DMS 273 treated with DMSO at 0.1 percent for 48 hours (cell line): ENCODE results near the gene NKD1.

Source experiments
- DNase-seq: peaks from one replicate; lab custom pipeline; 2025; lab: John Stamatoyannopoulos, UW

NKD1 gene

DNA sequence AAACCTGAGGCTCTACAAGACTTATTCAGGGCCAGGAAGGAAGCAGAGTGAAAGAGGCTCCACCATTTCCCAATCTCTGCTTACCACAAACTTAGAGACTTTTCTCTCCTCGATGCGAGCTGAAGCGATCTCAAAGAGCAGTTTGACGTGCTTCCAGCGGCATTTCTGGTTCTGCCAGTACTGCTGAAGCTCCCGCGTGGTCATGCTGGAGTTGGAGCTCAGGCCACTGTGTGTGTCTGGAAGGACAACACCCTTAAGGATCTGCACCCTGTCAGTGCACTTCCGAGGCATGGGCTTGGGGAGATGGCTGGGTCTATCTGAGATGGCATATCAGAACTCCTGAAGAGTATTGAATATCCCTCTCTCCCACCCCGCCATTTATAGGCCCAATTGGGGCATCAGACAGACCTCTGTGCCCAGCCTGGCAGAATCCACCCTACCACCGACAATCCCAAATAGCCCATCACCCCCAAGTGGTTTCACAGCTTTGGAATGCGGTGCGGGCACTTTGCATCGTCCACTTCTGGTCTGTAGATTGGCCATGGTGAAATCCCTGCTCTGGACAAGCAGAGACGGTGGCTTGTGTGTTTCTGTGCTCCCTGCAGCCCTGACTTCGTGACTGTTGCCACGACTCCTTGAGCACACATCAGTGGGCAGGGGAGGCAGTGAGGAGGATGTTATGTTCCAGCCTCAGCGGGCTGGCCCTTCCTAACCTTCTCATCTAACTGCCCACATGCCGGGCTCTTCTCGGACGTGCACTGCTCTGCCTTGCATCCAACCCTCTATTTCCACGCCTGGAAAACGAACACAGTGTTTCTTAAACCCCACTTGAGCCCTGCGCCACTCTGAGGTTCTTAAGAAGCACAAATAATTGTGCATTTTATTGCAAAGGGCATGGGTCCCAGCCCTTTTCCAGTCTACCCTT, 127.8 kb downstream of the NKD1 start:
- DNase-seq = no peak

DNA sequence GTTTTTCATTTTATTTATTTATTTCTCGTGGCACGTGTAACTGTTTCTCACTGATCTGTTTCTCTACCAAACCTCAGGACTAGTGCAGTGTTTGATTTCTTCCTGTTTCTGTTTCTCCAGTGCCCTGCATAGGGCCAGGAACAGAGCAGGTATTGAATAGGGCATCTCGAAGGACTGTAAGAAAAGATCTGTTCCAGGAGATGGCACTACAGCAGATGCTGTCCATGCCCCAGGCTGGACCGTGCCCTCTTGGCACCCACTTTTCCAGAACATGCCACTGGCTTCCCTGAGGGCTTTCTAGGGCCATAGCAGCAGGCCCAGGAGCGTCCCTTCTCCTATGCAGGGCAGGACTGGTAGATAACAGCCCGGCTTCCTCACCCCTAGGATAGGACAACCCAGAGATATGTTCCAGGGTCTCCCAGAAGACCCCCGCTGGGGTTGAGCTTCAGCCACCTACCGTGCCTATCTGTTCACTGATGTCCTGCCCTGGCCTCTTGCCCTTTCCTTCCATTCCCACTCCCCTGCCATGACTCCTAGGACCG, 128.6 kb downstream of the NKD1 start:
- DNase-seq = no peak

DNA sequence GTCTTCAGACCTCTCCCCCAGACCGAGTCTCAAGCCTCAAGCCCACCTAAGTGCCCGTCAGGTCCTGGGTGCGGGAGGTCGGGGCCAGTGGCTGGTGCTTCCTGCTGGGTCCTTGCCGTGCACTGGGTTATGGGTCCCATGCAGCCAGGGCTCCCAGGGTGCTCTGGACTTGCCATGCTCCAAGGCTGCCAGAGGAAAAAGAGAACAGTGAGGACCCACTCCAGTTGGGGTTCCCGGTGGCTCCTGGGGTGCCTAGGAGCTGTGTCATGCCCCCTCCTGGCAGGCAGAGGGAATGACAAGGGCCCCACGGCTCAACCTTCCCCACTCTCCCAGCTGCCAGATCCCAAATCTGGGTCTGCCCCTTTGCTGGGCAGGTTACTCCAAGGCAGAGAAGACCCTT, 129.2 kb downstream of the NKD1 start:
- no peak for DNase-seq

DNA sequence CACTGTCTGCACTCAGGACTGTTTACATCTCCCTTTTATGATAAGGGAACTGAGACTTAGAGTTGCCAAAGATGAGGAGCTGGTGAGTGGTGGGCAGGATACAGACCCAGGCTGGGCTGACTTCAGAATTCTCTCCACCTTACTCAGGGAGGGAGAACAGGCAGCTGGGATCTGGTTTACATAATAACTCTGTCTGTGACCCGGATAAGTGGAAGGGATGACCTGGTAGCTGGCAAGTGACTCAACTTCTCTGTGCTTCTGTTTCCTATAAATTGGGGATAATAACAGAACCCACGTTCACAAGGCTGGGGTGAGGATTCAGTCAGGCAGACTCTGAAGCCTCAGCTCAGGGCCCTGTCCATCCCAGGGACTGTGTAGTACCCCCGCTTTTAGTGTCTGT, 130.3 kb downstream of the NKD1 start:
- DNase-seq = no peak

DNA sequence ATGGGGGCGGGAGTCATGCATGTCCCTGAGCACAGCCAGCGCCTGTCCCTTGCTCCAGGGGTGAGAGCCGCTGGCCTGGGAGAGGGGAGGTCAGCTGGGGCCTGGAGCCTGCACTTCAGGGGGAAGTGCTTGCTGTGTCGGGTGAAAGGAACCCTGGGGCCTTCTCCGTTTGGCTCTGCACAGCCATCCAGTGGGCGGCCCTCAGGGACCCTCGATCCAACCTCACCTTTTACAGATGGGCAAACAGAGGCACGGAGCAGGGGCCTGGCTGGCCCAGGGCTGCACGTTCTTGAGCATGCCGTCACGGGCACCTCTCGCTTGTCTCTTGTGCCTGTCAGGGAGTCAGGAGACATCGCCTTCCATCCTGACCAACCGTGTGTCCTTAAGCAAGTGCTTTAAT, 131.1 kb downstream of the NKD1 start:
- no peak for DNase-seq

DNA sequence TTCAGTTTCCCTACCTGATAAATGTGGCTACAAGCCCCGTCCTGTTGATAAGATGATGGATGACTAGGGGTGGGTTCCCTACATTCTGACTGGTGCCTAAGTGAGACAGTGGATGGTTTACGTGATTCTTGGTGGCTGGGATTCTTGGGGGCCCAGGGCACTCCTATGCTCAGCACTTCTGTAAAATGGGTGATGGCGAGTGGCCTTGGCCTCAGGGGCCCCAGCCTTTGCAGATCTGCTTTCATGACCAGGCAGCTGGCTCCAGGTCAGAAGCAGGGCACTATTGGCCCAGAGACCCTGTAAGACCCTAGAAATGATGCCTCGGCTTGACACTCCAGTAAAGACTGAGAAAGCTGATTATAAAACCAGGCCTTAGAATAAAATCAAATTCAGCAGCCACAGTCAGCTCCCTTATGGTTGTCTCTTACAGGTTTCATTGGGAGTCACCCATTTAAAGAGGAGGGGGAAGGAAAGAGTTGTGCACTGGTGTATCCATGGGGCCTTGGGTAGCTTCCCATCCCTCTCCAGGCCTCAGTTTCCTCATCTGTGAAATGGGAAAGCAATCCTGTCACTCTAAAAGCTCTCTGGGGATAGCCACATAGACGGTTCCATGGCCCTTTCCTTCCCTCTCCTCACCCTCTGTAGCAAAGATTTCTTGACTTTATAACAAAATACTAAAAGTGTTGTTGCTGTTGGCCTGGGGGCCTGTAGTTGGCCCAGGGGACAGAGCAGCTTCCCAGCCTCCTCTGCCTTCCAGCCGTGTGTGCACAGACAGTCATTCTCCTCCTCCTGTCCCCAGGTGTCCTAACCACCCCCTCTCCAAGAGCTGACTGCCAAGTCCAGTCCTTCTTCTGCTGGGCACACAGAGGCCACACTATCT, 131.7 kb downstream of the NKD1 start:
- DNase-seq = no peak

DNA sequence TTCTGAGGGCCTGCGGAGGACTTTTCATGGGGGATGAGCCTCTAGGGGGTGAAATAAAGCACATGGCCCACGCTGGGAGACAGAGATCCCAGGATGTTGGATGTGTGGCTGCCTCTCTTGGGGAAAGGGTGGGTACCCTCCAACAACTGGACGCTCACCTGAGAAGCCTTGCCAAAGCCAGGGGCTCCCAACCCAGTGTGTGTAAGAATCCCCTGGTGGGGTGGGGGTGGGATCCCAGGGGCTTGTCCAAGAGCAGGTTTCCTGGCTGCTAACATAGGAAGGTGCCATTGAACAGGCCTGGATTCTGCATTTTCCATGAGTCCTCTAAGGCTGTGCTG, 132.3 kb downstream of the NKD1 start:
- no peak for DNase-seq

DNA sequence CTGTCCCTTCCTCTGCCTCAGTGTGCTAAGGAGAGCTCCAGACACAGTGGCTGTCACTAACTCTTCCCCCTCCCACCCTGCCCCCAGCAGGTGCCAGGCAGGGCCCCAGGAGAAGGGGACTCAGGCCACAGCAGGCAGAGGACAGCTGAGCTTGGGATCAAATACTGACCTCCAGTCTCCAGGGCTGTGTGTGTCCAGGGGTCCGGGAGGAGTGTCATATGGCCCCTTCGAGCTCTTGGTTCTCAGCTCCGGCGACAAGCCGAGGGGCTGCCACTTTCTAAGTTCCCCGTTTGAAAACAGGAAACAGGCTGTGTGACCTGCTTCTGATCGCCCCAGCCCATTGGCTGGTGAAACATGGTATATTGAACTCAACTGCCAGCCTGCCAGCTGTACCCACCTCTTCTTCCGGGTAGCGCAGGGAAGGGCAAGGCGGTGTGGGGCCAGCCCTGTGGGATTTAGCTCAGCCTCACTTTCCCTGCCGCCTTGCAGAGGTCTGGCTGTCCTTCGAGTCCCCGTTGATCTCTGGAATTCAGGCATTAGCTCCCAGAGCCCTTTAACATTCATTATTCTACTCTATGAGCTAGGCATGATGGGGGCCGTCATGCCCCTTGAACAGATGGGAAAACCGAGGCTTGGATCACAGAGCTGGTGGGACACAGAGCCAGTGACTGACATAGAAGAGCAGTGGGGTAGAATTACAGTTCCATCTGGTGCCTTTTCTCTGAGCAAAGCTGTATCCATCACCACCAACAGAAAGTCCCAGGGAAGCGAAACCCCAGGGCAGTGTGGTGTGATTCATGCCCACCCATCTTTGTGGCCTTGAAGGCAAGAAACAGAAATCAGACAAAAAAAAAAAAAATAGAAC, 133.1 kb downstream of the NKD1 start, which contains the start of gene SNX20:
Gene SNX20, minus strand, starts transcription at position 292 of the 865 bp plus-strand sequence. CDS start 3,786 bp downstream, outside the sequence.
- DNase-seq = peak; percentile 63

DNA sequence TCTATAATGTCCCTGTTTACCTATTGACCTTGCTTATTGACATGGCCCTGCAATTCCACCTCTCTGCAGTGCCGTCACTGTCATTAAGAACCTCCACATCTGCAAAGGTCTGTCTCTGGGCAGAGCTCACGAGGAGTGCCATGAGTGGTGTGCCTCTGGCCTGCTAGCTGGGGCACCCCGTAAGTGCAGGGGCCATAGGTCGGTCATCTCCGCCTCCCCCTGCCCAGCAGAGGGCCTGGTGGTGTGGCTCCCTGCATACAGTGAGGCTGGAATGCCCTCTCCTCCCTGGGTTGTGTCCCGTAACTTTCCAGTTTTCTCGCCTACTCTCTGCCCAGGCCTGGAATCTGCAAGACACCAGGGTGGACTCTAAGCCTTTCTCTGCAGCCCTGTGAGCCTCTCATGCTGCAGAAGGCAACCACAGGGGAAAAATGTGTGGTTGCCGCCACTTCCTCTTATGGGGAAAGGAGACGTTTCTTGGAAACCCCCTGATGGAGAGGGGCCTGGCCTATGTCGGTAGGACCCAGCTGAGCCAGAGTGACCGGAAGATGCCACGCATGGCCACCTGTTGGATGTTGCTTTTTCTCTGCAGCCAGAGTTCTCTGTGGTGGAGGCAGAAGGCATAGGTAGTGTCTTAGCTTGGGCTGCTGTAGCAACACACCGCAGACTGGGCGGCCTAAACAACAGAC, 135.6 kb downstream of the NKD1 start:
- no peak for DNase-seq

DNA sequence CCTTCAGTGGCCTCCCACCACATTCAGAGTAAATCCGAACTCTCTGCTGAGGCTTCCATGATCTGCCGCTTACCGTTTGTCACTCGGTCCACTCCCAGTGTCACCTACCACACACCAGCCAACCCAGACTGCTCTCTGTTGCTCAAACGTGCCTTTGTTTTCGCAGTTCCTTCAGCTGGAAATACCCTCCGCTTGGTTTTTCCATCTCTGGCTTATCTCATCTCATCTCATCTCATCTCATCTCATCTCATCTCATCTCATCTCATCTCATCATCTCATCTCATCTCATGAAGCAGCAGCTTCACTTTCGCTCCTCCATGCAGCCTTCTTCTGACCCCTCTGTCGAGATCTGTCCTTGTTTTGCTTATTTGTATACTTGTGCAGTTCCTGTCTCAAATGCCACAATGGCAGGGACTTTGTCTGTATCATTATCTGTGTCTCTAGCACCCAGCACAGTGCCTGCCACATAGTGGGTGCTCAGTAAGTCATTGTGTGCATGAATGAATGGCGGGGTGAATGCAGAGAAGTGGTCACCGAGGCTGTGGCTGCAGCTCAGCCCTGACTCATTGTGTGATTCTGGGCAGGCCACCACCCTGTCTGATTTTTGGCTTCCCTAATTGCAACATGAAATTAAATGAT, 136.7 kb downstream of the NKD1 start:
- no peak for DNase-seq

DNA sequence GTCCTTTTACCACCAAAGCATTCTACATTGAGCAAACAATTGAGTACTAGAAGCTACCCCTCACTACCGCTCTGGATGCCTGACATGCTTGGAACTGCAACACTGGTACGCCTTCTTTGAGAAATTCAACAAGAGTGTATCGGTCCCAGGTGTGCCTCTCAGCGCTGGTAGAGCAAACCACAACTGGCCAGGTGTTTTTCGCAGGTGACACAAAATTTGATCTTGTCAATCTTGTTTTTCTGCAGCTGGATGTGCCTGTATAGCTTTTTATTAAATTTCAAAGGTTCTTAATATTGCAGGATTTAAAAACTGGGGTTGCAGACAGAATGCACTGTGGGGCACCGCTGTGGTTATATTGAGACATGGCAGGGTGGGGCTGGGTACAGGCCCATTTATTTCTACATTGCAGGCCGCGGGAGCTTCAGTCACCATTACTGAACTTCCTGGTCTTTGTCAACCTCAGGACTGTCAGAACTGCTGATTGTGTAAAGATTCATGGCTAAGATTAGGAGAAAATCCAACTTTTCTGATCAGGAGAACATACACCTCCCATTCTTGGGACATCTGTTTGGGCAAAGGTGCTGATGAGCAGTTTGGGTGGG, 137.4 kb downstream of the NKD1 start:
- DNase-seq = no peak

DNA sequence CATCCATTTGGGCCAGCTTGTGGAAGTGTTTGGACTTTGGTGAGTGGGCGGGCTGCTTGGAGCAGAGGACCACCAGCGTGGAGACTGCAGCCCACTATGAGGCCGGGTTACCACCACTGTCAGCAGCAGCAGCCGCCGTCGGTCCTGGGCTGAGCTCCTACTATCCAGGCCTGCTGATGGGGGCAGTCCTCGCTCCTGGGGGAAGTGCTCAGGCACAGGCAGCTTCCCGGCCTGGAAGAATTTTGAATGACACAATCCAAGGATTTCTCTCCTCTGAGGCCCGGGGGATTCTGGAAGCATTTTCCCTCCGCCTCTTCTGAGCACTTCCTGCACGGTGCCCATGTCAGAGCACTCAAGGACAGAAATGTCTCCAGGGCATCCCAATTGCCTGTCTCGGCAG, 139.9 kb downstream of the NKD1 start:
- DNase-seq = no peak

DNA sequence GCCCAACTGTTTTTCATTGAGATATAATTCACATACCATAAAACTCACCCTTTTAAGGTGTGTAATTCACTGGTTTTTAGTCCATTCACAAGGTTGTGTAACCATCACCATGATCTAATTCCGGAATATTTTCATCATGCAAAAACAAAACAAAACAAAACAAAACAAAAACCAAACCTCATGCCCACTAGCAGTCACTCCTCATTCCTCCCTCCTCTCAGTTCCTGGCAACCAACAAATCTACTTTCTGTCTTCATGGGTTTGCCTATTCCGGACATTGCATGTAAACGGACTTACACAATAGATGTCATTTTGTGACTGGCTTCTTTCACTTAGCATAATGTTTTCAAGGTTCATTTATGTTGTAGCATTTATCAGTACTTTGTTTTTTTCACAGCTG, 140.7 kb downstream of the NKD1 start:
- DNase-seq = no peak

DNA sequence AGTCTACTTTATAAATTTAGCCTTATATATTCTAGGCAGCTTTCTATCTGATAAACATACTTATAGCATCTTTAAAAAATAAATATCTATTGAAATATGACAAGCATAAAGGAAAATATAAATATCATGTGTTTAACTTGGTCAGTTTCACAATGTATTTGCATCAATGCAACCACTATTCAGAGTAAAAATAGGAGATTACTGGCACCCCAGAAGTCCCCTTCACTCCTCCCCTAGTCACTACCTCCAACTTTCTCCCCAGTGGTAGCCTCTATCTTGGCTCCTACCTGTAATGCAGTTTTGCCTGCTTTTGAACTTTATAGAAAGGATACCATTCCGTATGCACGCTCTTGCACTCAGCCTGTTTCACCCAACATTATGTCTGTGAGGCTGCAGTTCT, 142.0 kb downstream of the NKD1 start:
- no peak for DNase-seq

DNA sequence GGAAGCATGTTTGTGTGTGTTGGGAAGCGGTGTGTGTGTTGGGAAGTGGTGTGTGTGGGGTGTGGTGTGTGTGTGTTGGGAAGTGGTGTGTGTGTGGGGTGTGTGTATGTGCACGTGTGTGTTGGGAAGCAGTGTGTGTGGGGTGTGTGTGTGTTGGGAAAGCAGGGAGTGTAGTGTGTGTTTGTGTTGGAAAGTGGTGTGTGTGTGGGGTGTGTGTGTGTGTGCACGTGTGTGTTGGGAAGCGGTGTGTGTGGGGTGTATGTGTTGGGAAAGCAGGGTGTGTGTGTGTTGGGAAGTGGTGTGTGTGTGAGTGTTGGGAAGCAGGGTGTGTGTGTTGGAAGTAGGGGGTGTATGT, 144.4 kb downstream of the NKD1 start:
- no peak for DNase-seq

DNA sequence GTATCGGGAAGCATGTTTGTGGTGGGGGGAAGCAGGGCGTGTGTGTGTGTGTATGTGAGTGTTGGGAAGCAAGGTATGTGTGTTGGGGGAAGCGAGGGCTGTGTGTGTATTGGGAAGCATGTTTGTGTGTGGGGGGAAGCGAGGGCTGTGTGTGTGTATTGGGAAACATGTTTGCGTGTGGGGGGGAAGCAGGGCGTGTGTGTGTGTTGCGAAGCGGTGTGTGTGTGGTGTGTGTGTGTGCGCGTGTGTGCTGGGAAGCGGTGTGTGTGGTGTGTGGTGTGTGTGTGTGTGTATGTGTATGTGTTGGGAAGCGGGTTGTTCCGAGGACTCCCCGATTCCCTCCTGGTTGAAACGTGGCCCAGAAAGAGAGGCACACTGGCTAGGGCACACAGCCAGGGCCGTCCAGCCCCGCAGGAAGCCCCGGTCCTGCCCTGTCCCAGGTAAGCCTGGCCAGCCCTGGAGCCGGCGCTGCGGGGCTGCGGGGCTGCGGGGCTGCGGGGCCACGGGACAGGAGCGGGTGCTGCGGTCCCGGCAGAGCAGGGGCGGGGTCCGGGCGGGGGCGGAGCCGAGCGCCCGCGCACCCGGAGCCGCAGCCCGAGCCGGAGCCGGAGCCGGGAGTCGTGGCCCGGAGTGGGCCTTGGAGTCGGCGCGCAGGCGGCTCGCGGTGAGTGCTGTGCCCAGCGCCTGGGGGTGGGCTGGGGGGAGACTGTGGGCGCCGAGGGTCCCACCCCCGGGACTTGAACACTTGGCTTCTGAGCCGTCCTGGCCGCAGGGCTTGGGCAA, 145.0 kb downstream of the NKD1 start, which contains the start of gene NOD2:
Gene NOD2, plus strand, starts transcription at position 608 of the 783 bp plus-strand sequence. CDS start 5,890 bp downstream, outside the sequence.
- no peak for DNase-seq

DNA sequence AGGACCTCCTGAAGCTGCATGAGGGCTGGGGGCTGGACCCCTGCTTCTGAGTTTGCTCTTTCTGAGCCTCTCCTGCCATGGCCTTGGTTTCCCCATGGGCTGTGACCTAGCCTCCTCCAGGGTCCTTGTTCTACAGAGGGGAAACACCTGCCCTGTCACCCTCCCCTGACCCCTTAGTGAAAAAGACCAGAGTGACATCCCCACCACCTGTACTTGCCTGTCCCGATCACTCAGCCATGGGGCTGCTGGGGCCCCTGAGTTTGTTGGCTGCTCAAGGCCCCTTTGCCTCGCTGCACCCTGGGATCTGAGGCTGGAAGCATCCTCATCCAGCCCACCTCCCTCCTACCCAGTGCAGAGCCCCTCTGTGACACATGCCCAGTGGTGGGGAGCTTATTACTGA, 146.0 kb downstream of the NKD1 start:
- no peak for DNase-seq

DNA sequence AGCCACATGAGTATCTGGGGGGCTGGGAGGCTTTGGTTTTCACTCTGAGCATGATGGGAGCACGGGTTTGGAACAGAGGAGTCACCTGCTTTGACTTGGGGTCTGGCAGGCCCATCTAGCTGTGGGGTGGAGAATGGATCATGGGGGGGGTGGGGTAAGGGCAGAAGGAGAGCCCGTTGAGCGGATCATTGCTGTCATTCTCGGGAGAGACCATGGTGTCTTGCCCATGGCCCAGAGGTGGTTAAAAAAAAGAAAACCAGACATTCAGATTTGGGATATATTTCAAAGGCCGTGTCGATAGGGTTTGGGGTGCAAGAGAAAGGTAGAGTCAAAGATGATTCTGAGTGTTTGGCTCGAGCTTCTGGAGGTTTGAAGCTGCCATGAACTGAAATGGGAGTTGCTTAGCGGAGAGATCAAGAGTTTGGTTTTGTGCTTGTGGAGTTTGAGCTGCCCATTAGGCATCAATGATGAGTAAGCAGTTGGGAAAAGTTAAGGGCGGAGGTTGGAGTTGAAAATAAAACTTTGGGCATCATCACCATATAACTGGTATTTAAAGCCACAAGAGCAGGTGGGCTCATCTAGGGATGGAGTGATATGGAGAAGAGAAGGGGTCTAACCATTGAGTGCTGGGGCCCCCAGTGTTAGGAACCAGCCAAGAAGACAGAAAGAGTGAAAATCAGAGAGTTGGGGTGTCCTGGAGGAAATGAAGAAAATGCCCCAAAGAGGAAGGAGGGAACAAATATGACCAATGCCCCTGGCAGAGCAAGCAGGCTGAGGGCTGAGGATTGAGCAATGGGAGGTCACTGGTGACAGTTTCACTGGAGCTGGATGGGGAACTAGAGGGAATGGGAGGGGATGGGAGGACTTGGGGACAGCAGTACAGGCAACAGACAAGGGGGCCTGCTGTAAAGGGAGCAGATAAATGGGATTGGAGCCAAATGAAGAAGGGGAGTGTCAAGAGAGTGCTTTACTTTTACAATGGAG, 147.1 kb downstream of the NKD1 start:
- no peak for DNase-seq
